Measurements from ENCODE around the gene KLK15. TPM values are rescaled to one million over a fixed set of nuclear protein-coding genes. Genes with fewer than 3 reads are reported as not detected.
A peak's percentile ranks its signal among the peaks of the same experiment; 100 is the strongest.

KLK15 gene
- total and polyA plus RNA-seq, 3 experiments from 2014 or later: not detected

DNA sequence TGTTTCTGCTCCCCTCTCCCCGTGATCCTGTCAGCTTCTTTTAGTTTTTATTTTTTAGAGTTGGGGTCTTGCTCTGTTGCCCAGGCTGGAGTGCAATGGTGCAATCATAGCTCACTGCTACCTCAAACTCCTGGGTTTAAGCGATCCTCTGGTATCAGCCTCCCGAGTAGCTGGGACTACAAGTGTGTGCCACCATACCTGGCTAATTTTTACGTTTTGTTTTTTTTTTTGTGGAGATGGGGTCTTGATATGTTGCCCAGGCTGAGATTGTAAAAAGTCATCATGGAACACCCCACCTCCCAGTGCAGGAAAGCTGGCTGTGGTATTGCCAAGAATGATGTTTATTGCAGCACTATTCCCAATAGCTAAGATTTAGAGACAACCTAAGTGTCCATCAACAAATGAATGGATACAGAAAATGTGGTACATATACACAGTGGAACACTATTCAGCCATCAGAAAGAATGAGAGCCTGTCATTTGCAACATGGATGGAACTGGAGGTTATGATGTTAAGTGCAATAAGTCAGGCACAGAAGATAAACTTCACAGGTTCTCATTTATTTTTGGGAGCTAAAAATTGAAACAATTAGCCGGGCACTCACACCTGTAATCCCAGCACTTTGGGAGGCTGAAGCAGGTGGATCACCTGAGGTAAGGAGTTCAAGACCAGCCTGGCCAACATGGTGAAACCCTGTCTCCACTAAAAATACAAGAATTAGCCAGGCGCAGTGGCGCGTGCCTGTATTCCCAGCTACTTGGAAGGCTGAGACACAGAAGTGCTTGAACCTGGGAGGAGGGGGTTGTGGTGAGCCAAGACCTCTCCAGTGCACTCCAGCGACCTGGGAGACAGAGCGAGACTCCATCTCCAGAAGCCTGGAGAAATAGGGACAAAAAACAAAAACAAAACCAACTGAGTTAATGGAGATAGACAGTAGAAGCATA, 6.6 kb upstream of the KLK15 start:
- Mint-ChIP-seq H3K4me1 (peaks cover 11 to 13% (median 13%) of the 10 kb centered on the region in 3 donors), H3K27me3 (peaks cover 13 to 38% of the 10 kb centered on the region in 2 donors), H3K9me3 (peaks cover 9 to 23% (median 15%) of the 10 kb centered on the region in 5 donors), H3K36me3 (no peaks in the 10 kb centered on the region), H3K27ac (no peak overlapping the region), H3K4me3 (no peak overlapping the region)
- no peak for DNase-seq
- ChIA-PET CTCF (no interaction called here), POLR2A (no interaction called here)
- H3K27me3 ChIP-seq (ENCODE audit: insufficient read depth, low read length, poor library complexity, severe bottlenecking): peaks cover 8% of the 10 kb centered on the region
- no peak overlapping the region for H3K4me3 ChIP-seq (ENCODE audit: low read length)
- no peak overlapping the region for H3K27ac ChIP-seq (ENCODE audit: low read depth, low read length)
- H3K36me3 ChIP-seq (ENCODE audit: insufficient read depth, low read length): no peaks in the 10 kb centered on the region
- H3K4me1 ChIP-seq (ENCODE audit: insufficient read depth, low read length): peaks cover 12% of the 10 kb centered on the region
- no peaks in the 10 kb centered on the region for H3K9me3 ChIP-seq (ENCODE audit: low read length)

DNA sequence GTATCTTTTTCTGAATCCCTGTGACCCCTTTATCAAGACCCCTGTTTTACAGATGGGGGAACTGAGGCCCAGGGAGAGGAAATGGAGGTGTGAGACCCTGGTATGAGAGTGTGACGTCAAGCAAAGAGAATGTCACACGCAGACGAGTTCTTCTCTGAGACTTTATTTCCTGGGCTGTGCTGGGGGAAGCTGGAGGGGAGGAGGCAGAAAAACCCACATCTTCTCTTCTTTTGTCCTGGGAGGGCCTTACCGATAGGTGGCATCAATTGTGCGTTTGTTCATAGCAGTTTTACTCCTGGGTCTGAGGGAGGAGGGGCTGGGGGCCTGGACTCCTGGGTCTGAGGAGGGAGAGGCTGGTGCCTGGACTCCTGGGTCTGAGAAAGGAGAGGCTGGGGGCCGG, 4.9 kb upstream of the KLK15 start:
- Mint-ChIP-seq H3K27ac (peak overlapping the region in 1 of 8 donors; percentile 2), H3K4me3 (no peak overlapping the region), H3K9me3 (peaks cover 1 to 11% (median 9%) of the 10 kb centered on the region in 5 donors), H3K27me3 (peaks cover 13 to 43% of the 10 kb centered on the region in 2 donors), H3K4me1 (peaks cover 11 to 15% (median 13%) of the 10 kb centered on the region in 3 donors), H3K36me3 (no peaks in the 10 kb centered on the region)
- Histone ChIP-seq H3K4me3 (ENCODE audit: low read length) (no peak overlapping the region), H3K27me3 (ENCODE audit: insufficient read depth, low read length, poor library complexity, severe bottlenecking) (peaks cover 10% of the 10 kb centered on the region), H3K36me3 (ENCODE audit: insufficient read depth, low read length) (no peaks in the 10 kb centered on the region), H3K9me3 (ENCODE audit: low read length) (no peaks in the 10 kb centered on the region), H3K4me1 (ENCODE audit: insufficient read depth, low read length) (peaks cover 13% of the 10 kb centered on the region), H3K27ac (ENCODE audit: low read depth, low read length) (no peak overlapping the region)
- CTCF ChIA-PET: no interaction called here
- DNase-seq: no peak
- POLR2A ChIA-PET: no interaction called here

DNA sequence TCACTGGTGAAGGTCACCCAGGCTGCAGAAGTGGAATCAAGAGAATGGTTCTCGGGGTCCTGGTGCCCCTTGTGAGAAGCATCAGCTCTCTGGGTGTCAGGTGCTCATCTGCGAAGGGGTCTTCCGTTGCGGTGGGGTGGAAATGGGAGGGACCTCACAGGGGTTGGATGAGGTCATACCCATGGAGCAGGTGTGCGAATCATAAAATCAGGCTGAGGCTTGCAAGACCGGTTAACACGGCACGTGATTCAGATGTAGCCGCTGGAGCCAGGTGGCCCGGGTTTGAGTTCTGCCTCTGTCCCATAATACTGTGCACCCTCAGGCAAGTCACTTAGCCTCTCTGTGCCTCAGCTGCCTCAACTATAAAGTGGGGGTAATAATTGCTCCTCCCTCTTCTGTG, 3.9 kb upstream of the KLK15 start:
- Mint-ChIP-seq H3K4me3 (peak overlapping the region in 5 of 7 donors; percentile 33 to 85 (median 64)), H3K4me1 (peaks cover 11 to 15% (median 13%) of the 10 kb centered on the region in 3 donors), H3K9me3 (peaks cover 0 to 9% (median 7%) of the 10 kb centered on the region in 5 donors), H3K27me3 (peaks cover 18 to 49% of the 10 kb centered on the region in 2 donors), H3K27ac (no peak overlapping the region), H3K36me3 (no peaks in the 10 kb centered on the region)
- no peak for DNase-seq
- Histone ChIP-seq H3K27ac (ENCODE audit: low read depth, low read length) (no peak overlapping the region), H3K4me3 (ENCODE audit: low read length) (no peak overlapping the region), H3K9me3 (ENCODE audit: low read length) (no peaks in the 10 kb centered on the region), H3K36me3 (ENCODE audit: insufficient read depth, low read length) (no peaks in the 10 kb centered on the region), H3K27me3 (ENCODE audit: insufficient read depth, low read length, poor library complexity, severe bottlenecking) (peaks cover 10% of the 10 kb centered on the region), H3K4me1 (ENCODE audit: insufficient read depth, low read length) (peaks cover 13% of the 10 kb centered on the region)
- POLR2A ChIA-PET: no interaction called here
- CTCF ChIA-PET: no interaction called here

DNA sequence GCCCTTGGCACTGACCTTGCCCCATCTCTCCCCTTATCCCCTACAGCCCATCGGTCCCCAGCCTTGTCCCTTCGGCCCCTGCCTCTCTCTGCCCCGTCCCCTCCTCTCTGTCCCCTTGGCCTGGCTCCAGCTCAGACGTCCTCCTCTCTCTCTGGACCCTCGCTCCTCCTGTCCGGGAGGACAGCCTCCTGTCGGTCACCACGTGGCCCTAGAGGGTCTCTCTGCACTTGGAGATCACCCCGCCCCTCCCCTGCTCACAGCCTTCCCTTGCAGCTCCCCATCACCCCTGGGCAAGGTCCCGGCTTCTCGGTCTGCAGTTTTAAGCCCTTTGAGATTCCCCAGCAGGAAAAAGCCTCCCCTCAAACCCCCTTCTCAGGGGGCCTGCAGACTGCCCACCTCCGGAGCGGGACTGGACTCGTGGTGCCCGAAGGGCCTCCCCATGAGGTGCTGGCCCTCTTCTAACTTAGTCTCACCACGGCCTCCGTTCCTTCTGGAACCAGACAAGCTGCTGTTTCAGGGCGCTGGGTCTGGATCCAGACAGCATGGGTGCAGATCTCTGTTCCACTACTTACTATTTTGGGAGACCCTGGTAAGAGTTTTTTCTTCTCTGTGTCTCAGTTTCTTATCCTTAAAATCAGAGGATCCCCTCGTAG, 3.3 kb upstream of the KLK15 start:
- no peaks in the 10 kb centered on the region for H3K9me3 ChIP-seq (ENCODE audit: low read length)
- Mint-ChIP-seq H3K36me3 (no peaks in the 10 kb centered on the region), H3K4me1 (peaks cover 11 to 15% (median 13%) of the 10 kb centered on the region in 3 donors), H3K27ac (peak overlapping the region in 2 of 8 donors; percentile 47 to 70), H3K9me3 (peaks cover 0 to 9% (median 5%) of the 10 kb centered on the region in 5 donors), H3K27me3 (peaks cover 22 to 52% of the 10 kb centered on the region in 2 donors), H3K4me3 (peak overlapping the region; percentile 65 to 85 (median 82))
- ChIA-PET POLR2A (no interaction called here), CTCF (no interaction called here)
- H3K27me3 ChIP-seq (ENCODE audit: insufficient read depth, low read length, poor library complexity, severe bottlenecking): peaks cover 10% of the 10 kb centered on the region
- no peak for DNase-seq
- H3K4me1 ChIP-seq (ENCODE audit: insufficient read depth, low read length): peaks cover 13% of the 10 kb centered on the region
- no peaks in the 10 kb centered on the region for H3K36me3 ChIP-seq (ENCODE audit: insufficient read depth, low read length)
- H3K27ac ChIP-seq (ENCODE audit: low read depth, low read length): no peak overlapping the region
- H3K4me3 ChIP-seq (ENCODE audit: low read length): no peak overlapping the region

DNA sequence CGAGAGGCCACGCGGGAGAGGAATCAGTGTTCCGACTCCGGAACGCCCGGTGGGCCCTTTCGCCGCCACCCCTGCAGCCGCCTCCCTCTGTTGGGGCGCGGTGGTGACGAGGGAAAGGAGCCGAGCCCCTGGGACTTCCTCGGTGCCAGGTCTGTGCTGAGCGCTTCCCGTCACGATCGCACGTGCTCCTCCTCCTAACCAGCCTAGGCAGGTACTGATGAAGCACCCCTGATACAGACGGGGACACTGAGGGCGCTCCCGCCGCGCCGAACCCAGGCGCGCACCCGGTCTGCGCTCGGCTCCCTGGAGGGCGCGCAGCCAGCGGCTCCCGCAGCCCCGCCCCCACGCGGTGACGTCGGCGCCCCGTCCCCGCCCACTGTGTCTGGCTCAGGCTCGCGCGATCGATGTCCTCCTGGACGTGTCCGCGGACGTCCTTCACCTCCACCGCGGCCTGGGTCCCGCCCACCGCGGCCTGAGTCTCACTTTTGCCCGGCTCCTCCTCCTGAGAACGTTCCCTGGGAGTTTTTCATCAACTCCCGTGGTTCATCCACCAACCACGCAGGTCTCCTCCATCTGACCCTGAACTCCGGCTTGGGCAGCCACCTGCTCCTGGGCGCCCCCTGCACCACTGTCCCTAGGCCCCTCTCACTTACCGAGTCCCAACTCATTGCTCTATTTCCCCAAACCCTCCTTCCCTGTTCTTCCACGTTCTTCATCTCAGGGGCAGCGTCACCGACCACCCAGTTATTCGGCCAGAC, 2.6 kb upstream of the KLK15 start:
- Mint-ChIP-seq H3K27ac (peak overlapping the region in 4 of 8 donors; percentile 33 to 70 (median 62)), H3K9me3 (peaks cover 0 to 6% (median 2%) of the 10 kb centered on the region in 5 donors), H3K36me3 (no peaks in the 10 kb centered on the region), H3K27me3 (peaks cover 25 to 59% of the 10 kb centered on the region in 2 donors), H3K4me3 (peak overlapping the region; percentile 81 to 85 (median 82)), H3K4me1 (peaks cover 11 to 15% (median 13%) of the 10 kb centered on the region in 3 donors)
- Histone ChIP-seq H3K36me3 (ENCODE audit: insufficient read depth, low read length) (no peaks in the 10 kb centered on the region), H3K9me3 (ENCODE audit: low read length) (no peaks in the 10 kb centered on the region), H3K27ac (ENCODE audit: low read depth, low read length) (no peak overlapping the region), H3K4me3 (ENCODE audit: low read length) (peak overlapping the region; percentile 49), H3K4me1 (ENCODE audit: insufficient read depth, low read length) (peaks cover 13% of the 10 kb centered on the region), H3K27me3 (ENCODE audit: insufficient read depth, low read length, poor library complexity, severe bottlenecking) (peaks cover 10% of the 10 kb centered on the region)
- CTCF ChIA-PET: no interaction called here
- POLR2A ChIA-PET: no interaction called here
- DNase-seq: peak; percentile 40 to 56 (median 45)

DNA sequence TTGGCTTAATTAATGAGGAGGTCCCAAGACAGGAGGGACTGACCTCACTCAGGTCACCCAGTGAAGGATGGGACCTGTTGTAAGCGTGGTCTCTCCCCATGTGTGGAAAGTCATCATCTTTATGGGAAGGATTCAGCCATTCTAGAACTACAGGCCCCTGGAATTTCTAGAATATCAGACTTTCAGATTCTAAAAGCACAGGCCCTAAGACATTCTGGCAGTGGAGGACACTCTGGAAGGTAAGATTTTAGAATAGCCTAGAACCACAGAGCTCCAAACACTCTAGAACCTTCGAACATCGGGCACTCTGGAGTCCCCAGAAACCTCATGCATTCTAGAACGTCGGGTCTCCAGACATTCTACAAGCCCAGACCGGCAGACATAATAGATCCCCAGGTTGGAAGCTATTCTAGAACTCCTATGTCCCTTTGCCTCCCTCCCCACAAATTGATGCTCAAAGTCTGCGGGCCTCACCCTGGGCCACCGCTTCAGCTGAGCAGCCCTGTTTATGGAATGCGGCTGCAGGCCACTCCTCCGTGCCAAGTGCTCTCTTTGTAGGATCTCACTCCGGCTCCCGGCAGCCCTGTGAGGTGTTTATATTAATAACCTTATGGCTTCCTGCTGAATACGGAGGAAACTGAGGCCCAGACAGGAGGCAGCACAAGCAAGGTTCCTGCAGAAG, 1.9 kb upstream of the KLK15 start:
- H3K27ac ChIP-seq (ENCODE audit: low read depth, low read length): no peak overlapping the region
- ChIA-PET CTCF (no interaction called here), POLR2A (no interaction called here)
- Mint-ChIP-seq H3K27ac (no peak overlapping the region), H3K9me3 (peaks cover 0 to 2% (median 0%) of the 10 kb centered on the region in 5 donors), H3K4me3 (peak overlapping the region; percentile 20 to 81 (median 70)), H3K27me3 (peaks cover 25 to 61% of the 10 kb centered on the region in 2 donors), H3K4me1 (peaks cover 11 to 15% (median 13%) of the 10 kb centered on the region in 3 donors), H3K36me3 (no peaks in the 10 kb centered on the region)
- H3K4me1 ChIP-seq (ENCODE audit: insufficient read depth, low read length): peaks cover 13% of the 10 kb centered on the region
- DNase-seq: no peak
- H3K9me3 ChIP-seq (ENCODE audit: low read length): no peaks in the 10 kb centered on the region
- peaks cover 10% of the 10 kb centered on the region for H3K27me3 ChIP-seq (ENCODE audit: insufficient read depth, low read length, poor library complexity, severe bottlenecking)
- H3K4me3 ChIP-seq (ENCODE audit: low read length): peak overlapping the region; percentile 49
- no peaks in the 10 kb centered on the region for H3K36me3 ChIP-seq (ENCODE audit: insufficient read depth, low read length)

DNA sequence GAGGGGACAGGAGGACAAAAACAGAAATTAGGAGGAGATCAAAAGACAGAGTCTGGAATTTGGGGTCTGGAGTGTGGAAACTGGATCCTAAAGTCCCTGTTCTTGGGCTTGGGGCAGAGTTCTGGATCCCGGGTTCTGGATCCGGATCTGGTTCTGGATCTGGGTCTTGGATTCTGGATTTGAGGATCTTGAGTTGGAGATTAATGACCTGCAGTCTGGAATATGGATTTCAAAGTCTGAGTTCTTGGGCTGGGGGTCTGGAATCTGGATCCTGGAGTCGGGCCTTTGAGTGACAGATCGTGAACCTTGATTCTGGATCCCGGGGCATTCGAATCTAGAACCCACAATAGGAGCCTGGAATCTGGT, 411 bp upstream of the KLK15 start:
- no peaks in the 10 kb centered on the region for H3K9me3 ChIP-seq (ENCODE audit: low read length)
- peaks cover 13% of the 10 kb centered on the region for H3K4me1 ChIP-seq (ENCODE audit: insufficient read depth, low read length)
- no peak for DNase-seq
- no peak overlapping the region for H3K4me3 ChIP-seq (ENCODE audit: low read length)
- peaks cover 29 to 62% of the 10 kb centered on the region in 2 donors for H3K27me3 Mint-ChIP-seq
- no peaks in the 10 kb centered on the region for H3K36me3 Mint-ChIP-seq
- H3K27ac ChIP-seq (ENCODE audit: low read depth, low read length): no peak overlapping the region
- no peaks in the 10 kb centered on the region for H3K36me3 ChIP-seq (ENCODE audit: insufficient read depth, low read length)
- H3K27me3 ChIP-seq (ENCODE audit: insufficient read depth, low read length, poor library complexity, severe bottlenecking): peaks cover 10% of the 10 kb centered on the region
- peak overlapping the region in 2 of 7 donors; percentile 42 to 74 for H3K4me3 Mint-ChIP-seq
- H3K27ac Mint-ChIP-seq: no peak overlapping the region
- CTCF ChIA-PET: no interaction called here
- peaks cover 0 to 2% (median 0%) of the 10 kb centered on the region in 5 donors for H3K9me3 Mint-ChIP-seq
- POLR2A ChIA-PET: no interaction called here
- peaks cover 11 to 15% (median 13%) of the 10 kb centered on the region in 3 donors for H3K4me1 Mint-ChIP-seq
